ENCODE results near the gene IMP4.

DNA sequence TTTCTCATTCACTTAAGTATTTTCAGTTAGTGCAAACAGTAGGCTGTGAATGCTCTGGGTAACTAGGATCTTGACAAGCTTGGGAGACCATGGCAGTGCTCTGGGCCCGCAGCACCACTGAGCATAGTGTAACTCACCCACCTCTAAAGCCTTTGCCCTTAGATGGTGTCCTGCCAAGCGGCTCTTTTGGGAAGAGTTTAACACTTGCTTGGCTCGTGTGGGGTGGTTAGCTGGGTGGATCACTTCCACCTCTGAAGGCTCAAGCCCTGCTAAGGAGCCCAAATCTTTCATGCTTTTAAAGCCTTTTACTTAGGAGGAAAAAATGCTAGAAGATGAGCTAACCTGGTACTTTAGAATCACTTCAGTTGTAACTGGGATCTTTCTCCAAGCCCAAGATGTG, 47.1 kb downstream of the IMP4 start:
- no peak for TF ChIP-seq ZNF16 (tag by site-specific recombination; IDR thresholded peaks at IDR 0.05; ENCODE audit: low read depth)
- no peak for TF ChIP-seq ZNF549 (tag by site-specific recombination; IDR thresholded peaks at IDR 0.05)
- TF ChIP-seq SALL2 (tag by site-specific recombination; IDR thresholded peaks at IDR 0.05; ENCODE audit: borderline replicate concordance) = no peak
- no peak for TF ChIP-seq ZNF768 (tag by site-specific recombination; IDR thresholded peaks at IDR 0.05)
- TF ChIP-seq, protein P1, sequence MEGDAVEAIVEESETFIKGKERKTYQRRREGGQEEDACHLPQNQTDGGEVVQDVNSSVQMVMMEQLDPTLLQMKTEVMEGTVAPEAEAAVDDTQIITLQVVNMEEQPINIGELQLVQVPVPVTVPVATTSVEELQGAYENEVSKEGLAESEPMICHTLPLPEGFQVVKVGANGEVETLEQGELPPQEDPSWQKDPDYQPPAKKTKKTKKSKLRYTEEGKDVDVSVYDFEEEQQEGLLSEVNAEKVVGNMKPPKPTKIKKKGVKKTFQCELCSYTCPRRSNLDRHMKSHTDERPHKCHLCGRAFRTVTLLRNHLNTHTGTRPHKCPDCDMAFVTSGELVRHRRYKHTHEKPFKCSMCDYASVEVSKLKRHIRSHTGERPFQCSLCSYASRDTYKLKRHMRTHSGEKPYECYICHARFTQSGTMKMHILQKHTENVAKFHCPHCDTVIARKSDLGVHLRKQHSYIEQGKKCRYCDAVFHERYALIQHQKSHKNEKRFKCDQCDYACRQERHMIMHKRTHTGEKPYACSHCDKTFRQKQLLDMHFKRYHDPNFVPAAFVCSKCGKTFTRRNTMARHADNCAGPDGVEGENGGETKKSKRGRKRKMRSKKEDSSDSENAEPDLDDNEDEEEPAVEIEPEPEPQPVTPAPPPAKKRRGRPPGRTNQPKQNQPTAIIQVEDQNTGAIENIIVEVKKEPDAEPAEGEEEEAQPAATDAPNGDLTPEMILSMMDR (tag by site-specific recombination; IDR thresholded peaks at IDR 0.05) = no peak
- no peak for TF ChIP-seq ZNF792 (tag by site-specific recombination; IDR thresholded peaks at IDR 0.05)
